Activated CD4-positive, alpha-beta T cell treated with anti-CD3 and anti-CD28 coated beads, Interleukin-2, amount 50 U/mL, for 1 hour (primary cell): ENCODE results near the gene LIN28B.
"Not testable (repeated sequence)": the region's sequence is repeated elsewhere in the genome, so short reads cannot be mapped to it uniquely, and the experiment has no call there.

ENCODE experiments used
- DNase-seq: peaks from one replicate; pipeline ENCODE4 v3.0.0-alpha.2; 2020

LIN28B gene

GRCh38 chr6:104956731-104957294 lies at the start of gene LIN28B:
TSS of gene LIN28B (plus strand) at chr6:104957107. CDS start at chr6:104957251, 144 bp downstream.
- DNase-seq = no peak

DNA sequence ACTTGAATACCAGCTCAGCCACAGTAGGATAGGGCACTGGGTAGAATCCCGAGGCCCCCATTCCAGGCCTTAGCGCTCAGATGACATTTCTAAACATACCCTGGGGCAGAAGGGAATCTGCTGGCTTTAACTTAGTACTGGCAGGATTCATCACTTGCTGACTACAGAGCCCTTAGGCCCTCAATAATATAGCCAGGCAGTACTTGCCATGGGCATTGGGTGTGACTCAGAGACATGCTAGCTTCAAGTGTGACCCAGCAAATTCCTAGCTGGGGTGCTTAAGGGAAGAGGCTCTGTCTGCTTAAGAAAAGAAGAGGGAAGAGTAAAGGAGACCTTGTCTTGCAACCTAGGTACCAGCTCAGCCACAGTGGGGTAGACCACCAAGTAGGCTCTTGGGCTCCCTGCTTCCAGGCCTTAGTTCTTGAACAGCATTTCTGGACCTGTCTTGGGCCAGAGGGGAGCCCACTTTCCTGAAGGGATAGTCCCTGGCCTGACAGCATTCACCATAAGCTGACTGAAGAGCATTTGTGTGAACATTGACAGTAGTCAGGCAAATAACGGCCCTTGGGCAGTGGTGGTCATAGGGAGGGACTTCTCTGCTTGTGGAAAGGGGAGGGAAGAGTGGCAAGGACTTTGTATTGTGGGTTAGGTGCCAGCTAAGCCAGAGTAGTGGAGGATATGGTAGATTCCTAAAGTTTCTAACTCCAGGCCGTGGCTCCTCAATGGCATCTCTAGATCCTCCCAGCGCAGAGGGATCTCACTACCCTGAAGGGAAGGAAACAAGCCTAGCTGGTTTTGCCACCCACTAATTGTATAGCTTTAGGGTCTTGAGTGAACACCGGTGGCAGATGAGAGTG lies 48.6 kb upstream of the LIN28B start:
- no peak for DNase-seq

DNA sequence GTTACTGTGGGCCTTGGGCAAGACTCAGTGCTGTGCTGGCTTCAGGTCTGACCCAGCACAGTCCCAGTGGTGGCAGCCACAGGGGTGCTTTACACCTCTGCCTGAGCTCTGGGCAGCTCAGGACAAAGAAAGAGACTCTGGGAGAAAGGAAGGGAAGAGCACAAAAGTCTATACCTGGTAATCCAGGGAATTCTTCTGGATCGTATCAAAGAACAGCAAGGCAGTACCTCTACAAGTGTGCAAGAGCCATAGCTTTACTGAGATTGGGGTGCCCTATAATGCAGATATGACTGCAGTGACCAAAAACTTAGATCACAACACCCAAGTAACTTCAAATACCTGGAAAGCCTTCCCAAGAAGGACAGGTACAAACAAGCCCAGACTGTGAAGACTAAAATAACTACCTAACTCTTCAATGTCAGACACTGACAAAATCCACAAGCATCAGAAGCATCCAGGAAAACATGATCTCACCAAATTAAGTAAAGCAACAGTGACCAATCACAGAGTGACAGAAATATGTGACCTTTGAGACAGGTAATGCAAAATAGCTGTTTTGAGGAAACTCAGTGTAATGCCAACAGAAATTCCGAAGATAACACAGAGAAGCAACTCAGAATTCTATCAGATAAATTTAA lies 47.9 kb upstream of the LIN28B start:
- DNase-seq = no peak

- DNase-seq = no peak
These were observed 35.0 kb upstream of the LIN28B start for GRCh38 chr6:104921896-104922295.

GRCh38 chr6:104928141-104928540 lies 28.8 kb upstream of the LIN28B start:
- no peak for DNase-seq

DNA sequence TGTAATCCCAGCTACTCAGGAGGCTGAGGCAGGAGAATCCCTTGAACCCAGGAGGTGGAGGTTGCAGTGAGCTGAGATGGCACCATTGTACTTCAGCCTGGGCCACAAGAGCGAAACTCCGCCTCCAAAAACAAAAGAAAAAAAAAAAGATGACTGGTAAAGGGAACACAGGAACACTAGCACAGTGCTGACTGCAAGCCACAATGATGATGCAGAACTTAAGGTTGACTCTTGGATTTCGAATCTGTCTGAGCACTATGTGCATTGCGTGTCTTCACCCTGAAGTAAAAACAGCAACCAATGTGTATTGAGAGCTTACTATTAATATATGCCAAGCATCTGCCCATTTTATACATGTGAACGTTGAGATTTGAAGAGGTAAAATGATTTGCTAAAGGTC lies 27.6 kb upstream of the LIN28B start:
- DNase-seq = no peak

GRCh38 chr6:104930939-104931338 lies 26.0 kb upstream of the LIN28B start:
- DNase-seq = no peak

DNA sequence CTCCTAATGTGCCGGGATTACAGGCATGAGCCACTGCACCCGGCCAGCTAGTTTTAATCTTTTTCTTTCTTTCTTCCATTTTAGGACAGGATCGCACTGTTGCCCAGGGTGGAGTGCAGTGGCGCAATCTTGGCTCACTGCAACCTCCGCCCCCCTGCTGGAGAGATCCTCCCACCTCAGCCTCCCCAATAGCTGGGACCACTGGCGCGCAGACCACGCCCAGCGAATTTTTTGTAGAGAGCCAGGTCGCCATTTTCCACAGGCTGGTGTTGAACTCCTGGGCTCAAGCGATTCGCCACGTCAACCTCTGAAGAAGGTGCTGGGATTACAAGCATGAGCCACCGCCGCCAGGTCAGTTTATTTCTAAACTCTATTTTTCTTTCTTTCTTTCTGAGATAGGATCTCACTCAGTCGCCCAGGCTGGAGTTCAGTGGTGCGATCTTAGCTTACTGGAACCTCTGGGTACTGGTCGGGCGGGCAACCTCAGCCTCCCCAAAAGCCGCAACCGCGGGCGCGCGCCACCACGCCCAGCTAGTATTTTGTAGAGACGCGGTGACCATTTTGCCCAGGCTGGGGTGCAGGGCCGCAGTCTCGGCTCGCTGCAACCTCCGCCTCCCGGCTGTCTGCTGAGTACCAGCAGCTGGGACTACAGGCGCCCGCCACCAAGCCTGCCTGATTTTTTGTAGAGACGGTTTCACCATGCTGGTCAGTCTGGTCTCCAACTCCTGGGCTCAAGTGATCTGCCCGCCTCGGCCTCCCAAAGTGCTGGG lies 20.0 kb upstream of the LIN28B start:
- no peak for DNase-seq

DNA sequence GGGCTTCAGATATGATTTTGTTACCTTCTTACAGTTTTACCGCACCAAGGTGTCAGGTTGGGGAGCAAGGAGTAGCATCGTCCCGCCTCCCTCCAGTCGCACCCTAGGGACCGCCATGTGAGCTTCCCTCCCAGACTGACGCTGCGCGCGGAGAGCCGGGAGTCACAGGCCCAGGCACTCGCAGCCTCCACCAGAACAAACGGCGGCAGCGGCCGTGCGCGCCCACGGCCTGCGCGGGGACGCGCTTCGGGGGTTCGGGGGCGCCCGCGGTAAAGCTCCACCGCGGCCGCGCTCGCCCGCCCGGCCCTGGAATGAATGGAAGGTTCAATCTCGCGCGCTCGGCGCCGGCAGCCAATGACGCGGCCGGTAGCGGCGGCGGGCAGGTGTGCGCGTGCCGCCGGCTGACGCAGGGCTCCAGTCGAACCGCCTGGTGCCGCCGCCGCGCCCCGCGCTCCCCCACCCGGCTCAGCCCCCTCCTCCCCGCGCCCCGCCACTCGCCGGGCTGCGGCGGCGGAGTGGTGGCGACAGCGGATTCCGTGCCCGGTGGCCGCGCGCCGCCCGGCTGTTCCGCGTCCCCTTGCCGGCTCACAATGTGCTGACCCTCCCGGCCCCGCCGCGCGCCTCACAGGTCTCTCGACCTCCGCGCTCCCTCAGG lies 16.5 kb upstream of the LIN28B start:
- DNase-seq = no peak

GRCh38 chr6:104940893-104941728 lies 15.8 kb upstream of the LIN28B start:
- DNase-seq = peak; percentile 9

DNA sequence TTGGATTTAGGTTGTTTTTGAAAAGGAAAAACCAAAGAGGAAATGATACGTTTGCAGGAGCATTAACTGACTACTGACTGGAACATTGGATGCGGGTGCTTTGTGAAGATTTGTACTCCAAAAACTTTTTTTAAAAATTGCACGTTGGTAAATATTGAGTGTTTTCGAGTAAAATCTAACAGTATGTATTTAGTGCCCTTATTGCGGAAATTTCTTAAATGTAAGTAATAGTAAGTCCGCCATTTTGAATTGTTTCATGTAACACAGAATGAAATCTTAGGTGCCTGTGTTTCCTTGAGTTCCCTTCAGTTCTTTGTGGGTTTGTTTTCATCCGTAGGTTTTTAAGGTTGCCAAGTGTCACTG lies 15.2 kb upstream of the LIN28B start:
- DNase-seq = no peak

GRCh38 chr6:104943781-104944180 lies 13.1 kb upstream of the LIN28B start:
- no peak for DNase-seq

GRCh38 chr6:104949206-104949605 lies 7.7 kb upstream of the LIN28B start:
- no peak for DNase-seq

- DNase-seq = no peak
These were observed 5.2 kb upstream of the LIN28B start for GRCh38 chr6:104951677-104952076.

DNA sequence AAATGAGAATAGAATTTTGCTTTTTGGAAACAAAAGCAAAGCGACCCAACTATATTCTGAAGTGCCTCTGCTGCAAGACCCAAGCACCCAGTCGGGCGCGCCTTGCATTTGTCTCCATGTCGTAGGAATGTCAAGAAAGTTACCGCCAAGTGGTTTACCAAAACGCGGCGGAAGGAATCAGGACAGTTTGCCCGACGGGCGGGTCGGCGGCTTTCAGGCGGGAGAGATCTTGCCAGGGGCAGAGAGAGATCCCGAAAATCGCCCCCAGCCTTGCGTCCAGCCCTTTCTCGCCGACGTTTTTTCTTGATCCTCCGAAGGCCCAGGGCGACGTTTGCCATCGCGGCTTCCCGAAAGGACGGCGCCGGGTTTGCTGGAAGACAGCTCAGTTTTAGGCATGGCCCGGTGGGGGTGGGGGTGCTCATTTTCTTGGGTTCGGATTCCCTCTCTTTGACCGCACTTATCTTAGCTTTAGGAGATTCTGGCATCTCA lies 4.0 kb upstream of the LIN28B start:
- DNase-seq = no peak

GRCh38 chr6:104953400-104954189 lies 3.3 kb upstream of the LIN28B start:
- DNase-seq = not testable (repeated sequence)

DNA sequence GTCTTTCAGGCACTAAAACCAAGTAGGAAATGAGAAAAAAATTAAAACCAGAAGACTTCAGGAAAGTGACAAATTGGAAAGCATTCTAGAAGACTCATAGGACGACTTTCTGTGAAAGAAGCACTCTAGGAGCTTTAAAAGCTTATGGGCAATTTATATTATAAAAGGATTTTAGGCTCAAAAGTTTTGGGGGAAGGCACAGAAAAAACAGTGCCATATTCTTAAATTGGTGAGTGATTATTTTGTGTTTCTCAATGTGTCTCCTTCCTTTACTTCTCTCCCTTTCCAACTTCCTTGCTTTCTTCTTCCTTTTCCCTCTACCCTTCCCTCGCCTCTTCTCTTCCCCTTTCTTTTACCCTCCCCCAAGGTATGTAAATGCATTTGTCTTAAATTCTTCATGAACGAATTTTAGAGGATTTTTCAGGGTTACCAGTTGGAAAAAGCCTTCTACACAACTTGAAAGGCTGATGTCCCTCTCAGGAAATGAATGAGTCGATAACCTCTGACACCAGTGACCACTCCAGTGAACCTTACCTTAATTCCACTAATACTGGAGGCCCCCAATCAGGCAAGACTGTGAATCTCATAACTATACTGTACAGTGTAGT lies 2.6 kb upstream of the LIN28B start:
- no peak for DNase-seq

- DNase-seq = no peak
These were observed 1.4 kb upstream of the LIN28B start for GRCh38 chr6:104955491-104955890.

DNA sequence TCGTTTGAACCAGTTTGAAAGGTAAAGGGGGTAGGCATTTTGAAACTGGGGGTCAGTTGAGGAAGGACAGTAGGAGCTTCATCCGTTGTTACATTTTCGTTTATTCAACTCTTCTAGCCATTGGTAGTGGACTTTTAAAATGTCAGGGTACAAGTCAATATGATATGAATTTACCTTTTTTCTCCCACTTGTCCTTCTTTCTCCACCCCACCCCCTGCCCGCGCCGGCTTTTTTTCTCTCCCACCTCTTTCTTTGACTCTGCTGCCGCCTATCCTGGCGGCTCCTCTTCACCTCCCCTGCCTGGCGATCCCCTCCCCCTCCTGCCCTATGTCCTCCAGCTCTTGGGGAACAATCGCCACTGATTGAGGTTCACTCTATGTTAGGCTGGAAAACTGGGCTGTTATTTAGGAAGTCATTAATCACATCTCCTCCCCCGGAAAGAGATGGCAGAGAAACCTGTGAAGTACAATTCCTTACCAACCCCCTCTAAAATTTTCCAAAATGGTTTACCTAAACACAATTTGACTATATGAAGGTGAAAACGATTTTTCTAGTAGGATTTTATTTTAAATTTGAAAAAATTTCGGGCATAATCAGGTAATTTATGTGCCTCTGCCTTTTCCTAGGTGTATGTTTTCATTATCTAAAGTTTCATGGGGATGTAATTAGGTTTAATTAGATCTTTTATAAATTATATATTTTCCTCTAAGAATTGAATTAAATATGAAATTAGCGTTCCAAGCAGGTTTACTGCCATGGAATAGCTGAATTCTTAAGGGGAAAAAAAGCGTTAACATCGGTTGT lies 778 bp upstream of the LIN28B start:
- no peak for DNase-seq
